ENCODE results near the gene TMEM169.

DNA sequence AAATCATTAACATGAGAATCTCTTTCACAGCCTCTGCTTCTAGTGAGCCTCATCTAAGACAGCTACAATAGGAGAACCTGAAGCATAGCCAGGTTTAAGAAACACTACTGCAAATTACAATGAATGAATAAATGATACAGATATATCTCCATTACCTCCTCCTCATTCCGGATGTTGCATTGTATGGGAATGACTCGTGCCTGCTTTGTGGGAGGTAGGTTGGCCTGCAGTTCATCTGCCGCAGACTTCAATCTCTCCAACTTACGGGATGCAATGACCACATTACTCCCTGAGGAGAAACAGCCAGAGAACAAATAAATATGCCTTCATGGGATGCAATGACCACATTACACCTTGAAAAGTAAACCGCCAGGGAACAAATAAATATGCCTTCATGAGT lies 15.5 kb upstream of the TMEM169 start:
- TF ChIP-seq CTCF (IDR thresholded peaks at IDR 0.05) (no peak), POLR2AphosphoS5 (IDR thresholded peaks at IDR 0.05) (no peak), POLR2A (IDR thresholded peaks at IDR 0.05) (no peak)

Measured in transverse colon (tissue), 4 donors.